Stimulated activated effector memory CD8-positive, alpha-beta T cell treated with anti-CD3 and anti-CD28 coated beads, Interleukin-12 subunit alpha, Interleukin-12 subunit beta, amount 100 ng/mL, for 72 hours (primary cell): ENCODE measurements around the gene FLG.
"Not testable (repeated sequence)": the region's sequence is repeated elsewhere in the genome, so short reads cannot be mapped to it uniquely, and the experiment has no call there.

ENCODE experiments used
- ATAC-seq: fragments of 150-1000 bp; cut with Tn5 transposase; 2 replicates; pipeline ENCODE4 v1.10.0; 2021
- DNase-seq, 2 donors: peaks; one replicate each; pipeline ENCODE4 v3.0.0; 2021 to 2022; ENCODE audit warnings: low spot score in 2 of 2
- H3K27ac Mint-ChIP-seq: one replicate; pipeline ENCODE4 v1.8.0; 2022; ENCODE audit warnings: mild to moderate bottlenecking, mixed read lengths
- H3K36me3 Mint-ChIP-seq: one replicate; pipeline ENCODE4 v1.8.0; 2022; ENCODE audit warnings: mild to moderate bottlenecking, mixed read lengths
- H3K4me1 Mint-ChIP-seq: one replicate; pipeline ENCODE4 v1.8.0; 2022; ENCODE audit warnings: mixed read lengths
- H3K4me3 Mint-ChIP-seq: one replicate; pipeline ENCODE4 v1.8.0; 2022; ENCODE audit warnings: mild to moderate bottlenecking, mixed read lengths
- H3K9me3 Mint-ChIP-seq: one replicate; pipeline ENCODE4 v1.8.0; 2022; ENCODE audit warnings: mixed read lengths

Gene FLG

GRCh38 chr1:152309955-152310354 lies 15.1 kb downstream of the FLG start:
- DNase-seq (no peak), ATAC-seq (no peak)
- no peaks in the 10 kb centered on the region for H3K4me1 Mint-ChIP-seq
- H3K27ac Mint-ChIP-seq: no peak overlapping the region
- H3K9me3 Mint-ChIP-seq: no peaks in the 10 kb centered on the region
- H3K4me3 Mint-ChIP-seq: no peak overlapping the region
- H3K36me3 Mint-ChIP-seq: no peaks in the 10 kb centered on the region

GRCh38 chr1:152309320-152309901 lies 15.6 kb downstream of the FLG start:
- not testable (repeated sequence) for DNase-seq, H3K36me3 Mint-ChIP-seq, H3K9me3 Mint-ChIP-seq, H3K4me3 Mint-ChIP-seq, H3K4me1 Mint-ChIP-seq, ATAC-seq, H3K27ac Mint-ChIP-seq

DNA sequence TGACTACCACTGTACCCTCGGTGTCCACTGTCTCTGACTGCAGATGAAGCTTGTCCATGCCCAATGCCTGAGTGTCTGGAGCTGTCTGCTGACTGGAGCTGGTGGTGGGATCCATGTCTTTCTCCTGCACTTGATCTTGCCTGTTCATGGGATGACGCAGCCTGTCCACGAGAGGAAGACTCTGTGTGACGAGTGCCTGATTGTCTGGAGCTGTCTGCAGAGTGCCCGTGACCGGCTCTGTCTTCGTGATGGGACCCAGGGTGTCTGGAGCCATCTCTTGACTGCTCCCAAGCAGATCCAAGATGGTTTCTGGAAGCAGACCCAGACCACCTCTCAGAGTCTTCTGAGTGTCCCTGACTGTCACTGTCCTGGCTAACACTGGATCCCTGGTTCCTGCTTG lies 16.3 kb downstream of the FLG start:
- not testable (repeated sequence) for H3K36me3 Mint-ChIP-seq

DNA sequence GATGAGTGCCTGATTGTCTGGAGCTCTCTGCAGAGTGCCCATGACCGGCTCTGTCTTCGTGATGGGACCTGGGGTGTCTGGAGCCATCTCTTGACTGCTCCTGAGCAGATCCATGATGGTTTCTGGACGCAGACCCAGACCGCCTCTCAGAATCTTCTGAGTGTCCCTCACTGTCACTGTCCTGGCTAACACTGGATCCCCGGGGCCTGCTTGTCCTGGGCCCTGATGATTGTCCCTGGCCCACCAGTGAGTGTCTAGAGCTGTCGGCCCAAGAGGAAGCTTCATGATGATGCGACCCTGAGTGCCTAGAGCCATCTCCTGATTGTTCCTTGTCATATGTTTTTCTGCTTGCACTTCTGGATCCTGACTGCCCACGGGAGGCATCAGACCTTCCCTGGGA lies 17.1 kb downstream of the FLG start:
- not testable (repeated sequence) for ATAC-seq, H3K27ac Mint-ChIP-seq, H3K4me1 Mint-ChIP-seq, H3K36me3 Mint-ChIP-seq, H3K4me3 Mint-ChIP-seq, DNase-seq, H3K9me3 Mint-ChIP-seq

More for the DNA sequence above, 16.3 kb downstream of the FLG start:
- ATAC-seq, H3K4me1 Mint-ChIP-seq, H3K9me3 Mint-ChIP-seq, H3K4me3 Mint-ChIP-seq, H3K27ac Mint-ChIP-seq, DNase-seq: not testable (repeated sequence)

GRCh38 chr1:152306123-152306522 lies 18.9 kb downstream of the FLG start:
- not testable (repeated sequence) for H3K27ac Mint-ChIP-seq, ATAC-seq, H3K4me3 Mint-ChIP-seq, H3K4me1 Mint-ChIP-seq, DNase-seq, H3K36me3 Mint-ChIP-seq, H3K9me3 Mint-ChIP-seq

DNA sequence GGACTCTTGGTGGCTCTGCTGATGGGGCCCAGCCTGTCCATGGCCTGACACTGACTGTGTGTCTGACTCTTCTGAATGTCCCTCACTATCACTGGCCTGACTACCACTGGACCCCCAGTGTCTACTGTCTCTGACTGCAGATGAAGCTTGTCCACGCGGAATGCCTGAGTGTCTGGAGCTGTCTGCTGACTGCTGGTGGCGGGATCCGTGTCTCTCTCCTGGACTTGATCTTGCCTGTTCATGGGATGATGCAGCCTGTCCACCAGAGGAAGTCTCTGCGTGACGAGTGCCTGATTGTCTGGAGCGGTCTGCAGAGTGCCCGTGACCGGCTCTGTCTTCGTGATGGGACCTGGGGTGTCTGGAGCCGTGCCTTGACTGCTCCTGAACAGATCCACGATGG lies 20.3 kb downstream of the FLG start:
- not testable (repeated sequence) for H3K27ac Mint-ChIP-seq, H3K36me3 Mint-ChIP-seq, H3K4me3 Mint-ChIP-seq, DNase-seq, ATAC-seq, H3K9me3 Mint-ChIP-seq, H3K4me1 Mint-ChIP-seq

DNA sequence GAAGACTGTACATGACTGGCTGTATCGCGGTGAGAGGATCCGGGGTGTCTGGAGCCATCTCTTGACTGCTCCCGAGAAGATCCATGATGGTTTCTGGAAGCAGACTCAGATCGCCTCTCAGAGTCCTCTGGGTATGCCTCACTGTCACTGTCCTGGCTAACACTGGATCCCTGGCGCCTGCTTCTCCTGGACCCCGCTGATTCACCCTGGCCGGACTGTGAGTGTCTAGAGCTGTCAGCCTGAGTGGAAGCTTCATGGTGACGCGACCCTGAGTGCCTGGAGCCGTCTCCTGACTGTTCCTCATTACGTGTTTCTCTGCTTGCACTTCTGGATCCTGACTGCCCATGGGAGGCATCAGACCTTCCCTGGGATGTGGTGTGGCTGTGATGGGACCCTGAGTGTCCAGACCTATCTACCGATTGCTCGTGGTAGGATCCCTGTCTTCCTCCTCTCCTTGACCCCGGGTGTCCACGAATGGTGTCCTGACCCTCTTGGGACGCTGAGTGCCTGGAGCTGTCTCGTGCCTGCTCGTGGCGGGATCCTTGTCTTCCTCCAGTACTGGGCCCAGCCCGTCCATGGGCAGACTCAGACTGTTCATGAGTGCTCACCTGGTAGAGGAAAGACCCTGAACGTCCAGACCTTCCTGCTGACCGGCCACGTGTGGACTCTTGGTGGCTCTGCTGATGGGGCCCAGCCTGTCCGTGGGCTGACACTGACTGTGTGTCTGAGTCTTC lies 21.7 kb downstream of the FLG start:
- ATAC-seq, H3K27ac Mint-ChIP-seq, H3K9me3 Mint-ChIP-seq, H3K4me1 Mint-ChIP-seq, H3K4me3 Mint-ChIP-seq, H3K36me3 Mint-ChIP-seq, DNase-seq: not testable (repeated sequence)

DNA sequence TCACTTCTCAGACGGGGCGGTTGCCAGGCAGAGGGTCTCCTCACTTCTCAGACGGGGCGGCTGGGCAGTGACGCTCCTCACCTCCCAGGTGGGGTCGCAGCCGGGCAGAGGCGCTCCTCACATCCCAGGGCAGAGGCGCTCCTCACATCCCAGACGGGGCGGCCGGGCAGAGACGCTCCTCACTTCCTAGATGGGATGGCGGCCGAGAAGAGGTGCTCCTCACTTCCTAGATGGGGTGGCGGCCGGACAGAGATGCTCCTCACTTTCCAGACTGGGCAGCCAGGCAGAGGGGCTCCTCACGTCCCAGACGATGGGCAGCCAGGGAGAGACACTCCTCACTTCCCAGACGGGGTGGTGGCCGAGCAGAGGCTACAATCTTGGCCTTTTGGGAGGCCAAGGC lies 68.6 kb downstream of the FLG start:
- H3K27ac Mint-ChIP-seq, ATAC-seq, H3K9me3 Mint-ChIP-seq, DNase-seq, H3K36me3 Mint-ChIP-seq, H3K4me1 Mint-ChIP-seq, H3K4me3 Mint-ChIP-seq: not testable (repeated sequence)
